ENCODE results near the gene FOXJ3.

- TF ChIP-seq EZH2 (IDR thresholded peaks at IDR 0.05) (no peak), POLR2AphosphoS5 (IDR thresholded peaks at IDR 0.05; ENCODE audit: borderline replicate concordance, low read depth, low read length) (no peak)
Observed at GRCh38 chr1:42267904-42268303, 67.1 kb downstream of the FOXJ3 start.
